Upper lobe of right lung (tissue), 1 donor: Measurements from ENCODE around the gene HMGCL. TPM values are rescaled to one million over a fixed set of nuclear protein-coding genes. Genes with fewer than 3 reads are reported as not detected.

ENCODE experiments used
- ATAC-seq: fragments of 200-7000 bp; cut with Tn5 transposase; one replicate; pipeline ENCODE4 v1.9.1; 2020; ENCODE audit warnings: mild to moderate bottlenecking, moderate library complexity
- DNase-seq: peaks from one replicate; pipeline ENCODE4 v3.0.0-alpha.2; 2020
- H3K27ac ChIP-seq: fragments of 200-600 bp; one replicate; pipeline ENCODE4 v1.8.0; 2022
- H3K27me3 ChIP-seq: fragments of 200-600 bp; one replicate; pipeline ENCODE4 v1.8.0; 2022; ENCODE audit warnings: mild to moderate bottlenecking
- H3K36me3 ChIP-seq: fragments of 200-600 bp; one replicate; pipeline ENCODE4 v1.8.0; 2022
- H3K4me1 ChIP-seq: fragments of 200-600 bp; one replicate; pipeline ENCODE4 v1.8.0; 2022
- H3K4me3 ChIP-seq: fragments of 200-600 bp; one replicate; pipeline ENCODE4 v1.8.0; 2022; ENCODE audit warnings: mild to moderate bottlenecking
- H3K9me3 ChIP-seq: fragments of 200-600 bp; one replicate; pipeline ENCODE4 v1.8.0; 2022
- CTCF ChIP-seq: fragments of 200-600 bp; IDR thresholded peaks from one replicate; pipeline ENCODE4 v1.8.0; 2022; ENCODE audit warnings: antibody characterized with exemption
- intact Hi-C: fragments of 100-400 bp; cut with DNase I; formaldehyde crosslinking; loops from one replicate; pipeline ENCODE4 v1.11.0; 2022
- total RNA-seq: library from RNA; stranded (reverse); fragmentation: NEBNext Ultra II Directional; extraction: Animal tissue kit (Norgen Biotek cat#: 25700); gene quantifications from one replicate; pipeline ENCODE4 v1.2.1, GENCODE V29; 2021
- donor health status: DM: no; HTN: yes; CAD: no; lungs with severe emphysema.

The HMGCL gene
- total RNA-seq, 1 donor from 2014 or later: 40.1 TPM

GRCh38 chr1:23799570-23800399 lies 25.4 kb downstream of the HMGCL start:
- Histone ChIP-seq H3K27ac (peak overlapping the region; percentile 98), H3K27me3 (no peaks in the 10 kb centered on the region), H3K9me3 (no peaks in the 10 kb centered on the region), H3K4me1 (peaks cover 23% of the 10 kb centered on the region), H3K4me3 (peak overlapping the region; percentile 86), H3K36me3 (peaks cover 32% of the 10 kb centered on the region)
- peak; percentile 94 for DNase-seq
- TF ChIP-seq CTCF: no peak
- peak; percentile 78 for ATAC-seq
- intact Hi-C loops: no loop called here

GRCh38 chr1:23799255-23799569 lies 26.0 kb downstream of the HMGCL start:
- no peak for DNase-seq

GRCh38 chr1:23798662-23799142 lies 26.5 kb downstream of the HMGCL start:
- H3K27me3 ChIP-seq: no peaks in the 10 kb centered on the region
- H3K27ac ChIP-seq: peak overlapping the region; percentile 98
- H3K4me1 ChIP-seq: peaks cover 24% of the 10 kb centered on the region
- DNase-seq (peak; percentile 68), ATAC-seq (no peak)
- H3K9me3 ChIP-seq: no peaks in the 10 kb centered on the region
- intact Hi-C loops: no loop called here
- peak overlapping the region; percentile 86 for H3K4me3 ChIP-seq
- TF ChIP-seq CTCF: peak; percentile 7
- H3K36me3 ChIP-seq: peaks cover 38% of the 10 kb centered on the region

More at GRCh38 chr1:23799255-23799569, 26.0 kb downstream of the HMGCL start:
- no peak for TF ChIP-seq CTCF
- peak overlapping the region; percentile 98 for H3K27ac ChIP-seq
- peaks cover 38% of the 10 kb centered on the region for H3K36me3 ChIP-seq
- peak overlapping the region; percentile 86 for H3K4me3 ChIP-seq
- H3K4me1 ChIP-seq: peaks cover 23% of the 10 kb centered on the region
- intact Hi-C loops: no loop called here
- no peaks in the 10 kb centered on the region for H3K9me3 ChIP-seq
- no peak for ATAC-seq
- H3K27me3 ChIP-seq: no peaks in the 10 kb centered on the region

- no peak for DNase-seq
Observed at GRCh38 chr1:23797478-23798448, 27.5 kb downstream of the HMGCL start.

More at GRCh38 chr1:23797478-23798448, 27.5 kb downstream of the HMGCL start:
- Histone ChIP-seq H3K4me3 (no peak overlapping the region), H3K27me3 (no peaks in the 10 kb centered on the region), H3K4me1 (peaks cover 33% of the 10 kb centered on the region), H3K9me3 (no peaks in the 10 kb centered on the region), H3K36me3 (peaks cover 43% of the 10 kb centered on the region), H3K27ac (peak overlapping the region; percentile 11)
- ATAC-seq: no peak
- intact Hi-C loops: no loop called here
- no peak for TF ChIP-seq CTCF
